RPMI8226 (cell line): Measurements from ENCODE around the gene CPM.

Source experiments
- DNase-seq: peaks from one replicate; pipeline ENCODE4 v3.0.0-alpha.2; 2015

CPM gene

DNA sequence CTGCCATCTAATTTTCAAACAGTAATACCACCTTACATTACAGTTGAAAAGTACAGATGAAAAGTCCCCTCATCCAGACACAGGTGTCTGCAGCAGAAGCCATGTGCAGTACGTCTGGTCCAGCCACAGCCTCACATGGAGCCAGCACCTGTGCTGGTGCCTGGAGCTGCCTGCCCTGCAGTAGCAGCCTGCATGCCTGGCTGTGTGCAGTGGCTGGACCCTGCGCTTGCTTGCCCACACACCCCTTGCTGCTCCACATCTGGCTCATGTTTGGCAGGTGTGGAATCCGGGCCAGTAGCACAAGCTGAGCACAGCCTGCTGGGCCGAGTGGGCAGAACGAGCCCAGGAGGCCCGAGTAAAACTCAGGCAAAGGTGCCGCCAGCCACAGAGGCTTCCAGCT is 21.8 kb upstream of the CPM start:
- DNase-seq: no peak

DNA sequence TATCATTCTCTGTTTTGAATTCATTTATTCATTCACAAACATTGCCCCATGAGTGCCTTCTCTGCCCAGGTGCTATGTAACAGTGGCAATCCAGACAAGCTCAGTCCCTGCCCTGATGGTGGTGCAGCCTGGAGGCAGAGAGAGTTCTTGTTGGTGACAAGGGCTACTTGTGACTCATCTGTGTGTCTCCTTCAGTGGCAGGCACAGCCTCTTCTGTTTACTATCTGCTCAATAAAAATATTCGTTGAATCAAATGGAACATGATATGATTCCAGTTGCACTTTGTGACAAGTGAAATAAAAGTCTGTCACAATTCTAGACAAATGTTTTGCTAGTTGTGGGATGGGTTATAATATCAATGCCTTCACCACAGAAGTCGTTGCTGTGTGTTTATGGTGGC is 20.6 kb upstream of the CPM start:
- DNase-seq: no peak

DNA sequence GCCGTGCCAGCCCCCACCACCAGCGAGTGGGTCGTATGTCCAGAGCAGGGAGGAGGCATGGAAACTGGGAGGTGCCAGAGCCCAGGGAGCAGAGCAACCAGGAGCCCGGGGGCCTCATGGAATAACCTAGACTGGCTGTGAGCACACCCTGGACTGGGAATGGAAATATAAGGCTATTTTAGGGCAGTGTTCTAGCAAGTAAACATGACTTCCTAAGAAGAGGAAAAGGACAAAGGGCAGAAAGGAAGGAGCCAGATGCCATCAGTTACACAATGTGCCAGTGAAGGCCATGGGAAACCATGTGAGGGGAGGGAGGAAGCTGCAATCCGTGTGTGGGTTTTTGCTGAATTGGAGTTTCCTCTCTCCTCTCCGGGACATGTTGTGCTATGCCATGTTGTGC is 18.7 kb upstream of the CPM start:
- no peak for DNase-seq

DNA sequence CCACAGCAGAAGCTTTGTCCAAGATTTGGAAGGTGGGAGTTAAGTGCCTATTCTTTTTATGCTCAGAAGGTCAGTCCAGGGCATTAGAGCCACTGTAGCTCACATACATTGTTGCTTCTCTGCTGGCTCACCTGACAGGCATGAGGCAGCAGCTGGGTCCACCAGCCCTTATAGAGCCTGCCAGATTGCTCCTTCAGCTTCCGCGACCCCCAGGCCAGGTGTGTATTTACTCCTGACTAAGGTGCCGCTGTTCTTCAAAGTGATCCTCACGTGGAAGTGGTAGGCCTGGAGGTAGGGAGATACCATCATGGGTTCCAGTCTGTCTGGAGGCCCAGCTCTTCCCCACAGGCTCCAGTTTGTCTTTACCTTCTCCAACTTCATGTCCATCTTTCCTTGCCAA is 17.5 kb upstream of the CPM start:
- no peak for DNase-seq

DNA sequence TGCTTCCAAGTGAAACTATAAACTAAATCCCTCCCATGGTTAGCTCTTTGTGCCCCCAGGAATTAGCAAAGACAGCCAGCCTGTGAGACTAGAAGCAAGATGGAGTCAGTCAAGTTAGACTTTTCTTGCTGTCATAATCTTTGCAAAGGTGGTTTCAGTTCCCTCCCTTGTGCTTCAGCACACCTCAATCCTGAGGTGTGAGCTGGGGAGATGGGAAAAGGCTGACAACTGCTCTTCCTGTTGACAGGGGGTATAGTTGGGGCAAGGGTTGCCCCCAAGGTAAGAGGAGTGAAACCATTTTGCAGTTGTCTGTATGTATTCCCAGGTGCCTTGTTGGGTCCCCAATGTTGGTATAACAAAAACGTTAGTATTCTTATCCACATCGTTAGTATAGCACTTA is 12.3 kb upstream of the CPM start:
- no peak for DNase-seq

DNA sequence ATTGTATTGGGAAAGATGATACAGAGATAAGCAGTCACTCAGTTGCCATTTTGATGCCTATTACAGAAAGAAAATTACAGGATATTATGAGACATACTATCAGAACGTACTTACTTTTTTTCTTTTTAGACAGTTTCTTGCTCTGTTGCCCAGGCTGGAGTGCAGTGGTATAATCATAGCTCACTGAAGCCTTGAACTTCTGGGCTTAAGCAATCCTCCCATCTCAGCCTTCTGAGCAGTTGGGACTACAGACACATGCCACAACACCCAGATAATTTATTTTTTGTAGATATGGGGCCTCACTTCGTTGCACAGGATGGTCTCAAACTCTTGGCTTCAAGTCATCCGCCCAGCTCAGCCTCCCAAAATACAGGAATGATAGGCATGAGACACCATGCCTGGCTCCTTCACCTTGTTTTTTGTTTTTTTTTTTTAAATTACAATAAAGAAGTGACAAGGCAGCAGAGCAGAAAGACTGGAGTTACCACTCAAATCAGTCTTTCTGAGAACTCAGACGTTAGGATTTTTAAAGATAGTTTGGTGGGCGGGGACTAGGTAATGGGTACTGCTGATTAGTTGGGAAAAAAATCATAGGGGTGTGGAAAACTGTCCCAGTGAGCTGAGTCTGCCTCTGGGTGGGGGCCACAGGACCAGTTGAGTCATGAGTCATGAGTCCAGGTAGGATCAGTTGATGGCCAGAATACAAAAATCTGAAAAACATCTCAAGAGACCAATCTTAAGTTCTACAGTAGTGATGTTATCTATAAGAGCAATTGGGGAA is 11.5 kb upstream of the CPM start:
- no peak for DNase-seq

DNA sequence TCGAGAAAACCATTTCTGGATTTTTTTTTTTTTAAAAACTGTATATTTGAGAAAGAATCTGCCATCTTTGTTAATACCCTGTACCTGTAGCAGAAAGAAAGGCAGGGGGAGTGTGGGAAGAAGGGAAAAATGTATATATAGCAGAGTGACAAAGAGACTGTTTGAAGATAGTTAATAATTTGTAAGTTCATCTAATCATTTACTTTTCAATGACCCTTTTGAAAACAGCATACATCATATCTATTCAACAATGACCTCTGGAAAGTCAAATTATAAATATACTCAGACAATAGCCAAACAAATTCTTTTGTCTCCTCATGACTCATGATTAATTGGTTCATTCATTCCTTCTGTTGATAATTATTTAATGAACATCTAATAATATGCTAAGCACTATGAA is 10.9 kb upstream of the CPM start:
- DNase-seq: no peak

DNA sequence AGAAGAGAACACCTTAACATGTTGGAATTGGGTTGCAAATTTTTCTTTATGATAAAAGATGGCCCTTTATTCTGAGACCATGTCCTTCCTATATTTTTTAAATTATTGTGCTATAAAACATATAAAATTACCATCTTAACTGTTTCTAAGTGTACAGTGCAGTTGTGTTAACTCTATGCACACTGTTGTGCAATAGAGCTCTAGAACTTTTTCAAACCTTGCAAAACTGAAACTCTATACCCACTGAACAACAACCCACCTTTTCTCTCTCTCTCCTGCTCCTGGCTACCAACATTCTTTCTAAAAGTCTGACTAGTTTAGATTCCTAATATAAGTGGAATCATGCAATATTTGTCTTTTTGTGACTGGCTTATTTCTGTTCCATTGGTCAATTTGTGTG is 7.8 kb upstream of the CPM start:
- no peak for DNase-seq

DNA sequence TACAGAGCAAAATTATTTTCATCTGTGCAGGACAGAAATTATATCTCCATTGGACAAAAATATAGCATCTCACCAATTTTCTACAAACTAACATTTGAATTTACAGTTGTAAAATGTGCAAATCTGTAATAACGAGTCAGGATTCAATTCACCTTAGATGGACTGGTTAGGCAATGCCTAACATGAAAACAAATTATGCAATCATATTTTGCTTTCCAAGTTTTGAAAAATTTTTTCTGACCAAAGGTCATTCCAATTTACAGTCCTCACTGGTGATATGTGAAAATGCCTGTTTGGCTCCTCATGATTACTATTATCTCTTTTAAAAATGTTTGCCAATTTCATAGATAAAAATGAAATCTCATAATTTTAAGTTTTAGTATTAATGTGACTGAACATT is 6.5 kb upstream of the CPM start:
- no peak for DNase-seq

DNA sequence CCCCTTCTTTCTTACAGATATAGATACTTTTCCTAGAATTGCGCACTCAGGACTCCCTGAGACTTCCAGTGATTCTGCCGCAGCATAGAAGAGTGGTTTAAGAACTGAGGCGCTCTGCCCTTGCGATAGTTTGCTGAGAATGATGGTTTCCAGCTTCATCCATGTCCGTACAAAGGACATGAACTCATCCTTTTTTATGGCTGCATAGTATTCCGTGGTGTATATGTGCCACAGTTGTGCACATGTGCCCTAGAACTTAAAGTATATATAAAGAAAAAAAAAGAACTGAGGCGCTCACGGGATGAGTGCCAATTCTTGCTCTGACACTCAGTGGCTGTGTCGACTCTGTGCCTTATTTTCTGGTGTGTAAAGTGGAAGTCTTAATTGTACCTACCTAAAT is 1.4 kb upstream of the CPM start:
- DNase-seq: no peak

DNA sequence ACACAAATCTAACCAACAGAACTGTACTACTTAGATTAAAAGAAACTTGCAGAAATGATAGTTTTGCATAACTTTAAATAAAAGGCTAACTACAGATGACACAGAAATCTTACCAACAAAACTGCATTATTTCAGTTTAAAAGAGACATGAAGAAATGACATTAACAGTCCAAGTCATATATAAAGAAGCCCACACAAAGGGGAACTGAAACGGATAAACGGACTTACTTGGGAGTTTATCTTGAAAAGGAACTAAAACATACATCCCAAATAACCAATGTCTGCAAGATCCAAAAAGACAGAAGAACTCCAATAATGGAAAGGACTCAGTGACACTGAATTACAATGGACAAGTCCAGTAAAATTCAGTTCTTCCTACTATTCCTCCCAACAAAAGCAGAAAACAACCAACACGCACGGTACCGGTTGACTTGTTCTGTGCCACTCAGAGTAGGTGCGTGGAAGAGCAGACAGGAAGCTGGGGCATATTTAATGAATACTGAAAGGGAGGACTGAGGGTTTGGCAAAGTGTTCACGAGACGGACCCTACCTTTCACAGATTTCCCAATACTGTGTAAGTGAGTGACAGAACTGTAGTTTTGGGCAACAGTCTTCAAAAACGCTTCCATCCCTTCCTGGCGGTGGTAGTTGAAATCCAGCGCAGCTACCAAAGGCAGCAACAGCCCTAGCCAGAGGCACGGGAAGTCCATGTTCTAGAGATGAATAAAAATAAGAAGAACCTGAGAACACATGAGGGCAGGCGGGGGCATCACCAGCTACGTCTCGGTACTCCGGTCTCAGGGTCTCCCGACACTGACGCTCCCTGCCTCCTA is 627 bp downstream of the CPM start:
- DNase-seq: peak; percentile 9

DNA sequence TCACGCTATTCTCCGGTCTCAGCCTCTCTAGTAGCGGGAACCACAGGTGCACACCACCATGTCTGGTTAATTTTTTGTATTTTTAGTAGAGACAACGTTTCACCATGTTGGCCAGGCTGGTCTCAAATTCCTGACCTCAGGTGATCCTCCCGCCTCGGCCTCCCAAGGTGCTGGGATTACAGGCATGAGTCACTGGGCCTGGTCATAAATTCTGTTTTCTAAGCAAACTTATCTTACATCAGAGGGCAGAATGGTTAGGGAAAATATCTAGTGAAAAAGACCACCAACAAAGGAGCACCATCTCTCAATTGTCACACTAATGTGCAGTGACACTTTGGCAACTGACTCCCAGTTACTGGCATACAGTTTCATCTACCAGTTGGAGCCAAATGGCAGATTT is 2.8 kb downstream of the CPM start:
- DNase-seq: no peak

DNA sequence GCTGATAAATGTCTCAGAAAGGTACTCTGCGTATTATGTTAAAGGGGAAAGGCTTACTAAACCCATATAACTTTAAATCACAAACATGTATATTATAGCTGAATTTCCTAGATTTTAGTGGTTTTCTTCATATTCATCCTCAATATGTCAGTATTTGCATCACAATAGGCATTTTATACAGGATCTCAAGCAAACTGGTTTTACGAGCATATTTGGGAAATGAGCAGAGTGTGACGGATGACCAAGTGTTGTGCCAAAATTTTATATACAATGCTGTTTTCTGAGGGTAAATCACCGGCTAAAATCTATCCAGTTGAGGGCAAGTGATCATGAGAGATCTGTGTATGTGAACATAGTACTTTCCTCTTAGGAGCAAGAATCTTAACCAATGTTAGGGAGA is 8.4 kb downstream of the CPM start:
- DNase-seq: no peak

DNA sequence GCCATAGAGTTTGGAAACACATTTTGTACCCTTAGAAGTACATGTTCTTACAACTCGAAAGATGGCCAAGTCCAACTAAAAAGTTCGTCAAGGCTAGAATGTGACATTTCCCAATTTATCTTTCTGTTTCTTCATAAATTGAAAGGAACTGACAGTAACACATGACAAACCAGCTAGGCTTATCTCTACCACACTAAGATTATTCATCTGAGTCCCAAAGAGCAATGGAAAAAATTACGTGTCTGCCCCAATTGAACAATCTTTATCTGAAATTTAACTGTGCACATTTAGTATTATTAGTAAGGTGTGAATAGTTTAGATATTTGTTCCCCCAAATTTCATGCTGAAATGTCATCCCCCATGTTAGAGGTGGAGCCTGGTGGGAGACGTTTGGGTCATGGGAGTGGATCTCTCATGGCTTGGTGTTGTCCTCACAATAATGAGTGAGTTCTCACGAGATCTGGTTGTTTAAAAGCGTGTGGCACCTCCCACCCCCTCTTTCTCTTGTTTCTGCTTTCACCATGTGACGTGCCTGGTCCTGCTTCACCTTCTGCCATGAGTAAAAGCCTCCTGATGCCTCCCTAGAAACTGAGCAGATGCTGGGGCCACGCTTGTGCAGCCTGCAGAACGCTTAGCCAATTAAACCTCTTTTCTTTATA is 13.3 kb downstream of the CPM start:
- no peak for DNase-seq

DNA sequence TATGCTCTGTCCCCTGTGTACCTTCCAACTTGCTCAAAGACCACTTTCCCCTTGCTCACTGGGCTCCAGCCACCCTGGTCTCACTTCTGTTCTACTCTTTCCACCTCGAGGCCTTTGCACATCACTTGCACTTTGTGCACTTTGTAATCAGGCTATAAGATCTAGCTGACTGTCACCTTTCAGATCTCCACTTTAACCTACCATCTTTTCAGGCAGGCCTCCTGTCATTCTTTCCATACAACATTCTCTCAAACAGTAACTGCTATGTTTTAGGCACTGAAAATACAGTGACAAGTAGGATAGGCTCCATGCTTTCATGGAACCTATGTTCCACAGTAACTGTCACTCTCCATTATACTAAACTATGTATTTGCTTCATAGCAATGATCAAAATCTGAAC is 14.0 kb downstream of the CPM start:
- DNase-seq: no peak

DNA sequence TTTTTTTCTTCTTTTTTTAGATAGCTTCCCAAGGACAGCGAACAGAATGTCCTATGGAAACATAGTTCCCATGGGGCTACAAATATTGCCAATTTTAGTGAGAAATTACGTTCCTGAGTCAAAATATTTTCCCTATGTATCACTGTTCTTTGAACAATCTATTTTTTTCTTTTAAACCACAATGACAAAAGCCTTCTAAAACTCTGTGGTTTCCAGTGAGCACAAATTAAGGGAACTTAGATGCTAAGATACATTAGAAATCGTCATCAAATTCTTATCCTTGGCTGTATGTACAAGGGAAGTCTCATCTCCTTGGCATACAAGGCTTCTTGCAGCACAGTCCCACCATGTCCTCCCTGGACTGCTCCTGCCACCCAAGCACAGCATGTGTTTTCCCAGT is 17.9 kb downstream of the CPM start:
- no peak for DNase-seq

DNA sequence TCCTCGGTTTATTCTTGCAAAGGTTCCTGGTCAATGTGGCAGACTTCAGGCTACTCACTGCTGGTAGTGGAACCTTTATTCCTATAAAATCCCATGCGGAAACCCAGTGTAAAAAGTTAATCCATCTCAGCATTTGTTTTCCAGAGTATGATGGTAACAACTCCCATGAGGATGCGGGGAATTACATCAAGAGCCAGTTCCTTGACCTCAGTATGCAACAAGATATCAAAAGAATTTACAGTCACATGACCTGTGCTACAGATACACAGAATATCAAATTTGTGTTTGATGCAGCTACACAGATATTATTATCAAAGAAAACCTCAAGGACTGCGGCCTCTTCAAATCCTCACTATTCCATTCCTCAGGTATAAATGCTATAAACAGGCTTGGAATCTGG is 19.3 kb downstream of the CPM start:
- no peak for DNase-seq

DNA sequence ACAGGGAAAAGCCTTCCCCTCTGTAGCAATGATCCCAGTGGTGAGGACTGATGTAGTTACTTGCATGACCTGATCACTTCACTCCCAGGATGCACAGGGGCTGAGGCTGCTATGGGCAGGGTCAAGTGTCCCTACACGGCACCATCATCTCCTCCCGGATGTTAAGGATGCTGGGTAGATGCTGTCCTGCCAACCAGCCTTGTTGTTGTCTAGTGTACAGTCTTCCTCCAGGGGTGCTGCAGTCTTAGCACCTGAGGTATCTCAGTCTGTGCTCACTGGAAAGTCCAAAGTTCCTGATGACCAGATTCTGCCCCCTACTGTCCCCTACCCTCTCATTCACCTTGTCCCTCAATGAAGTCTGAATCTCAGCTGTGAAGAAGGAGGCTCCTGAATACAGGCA is 20.1 kb downstream of the CPM start:
- no peak for DNase-seq

DNA sequence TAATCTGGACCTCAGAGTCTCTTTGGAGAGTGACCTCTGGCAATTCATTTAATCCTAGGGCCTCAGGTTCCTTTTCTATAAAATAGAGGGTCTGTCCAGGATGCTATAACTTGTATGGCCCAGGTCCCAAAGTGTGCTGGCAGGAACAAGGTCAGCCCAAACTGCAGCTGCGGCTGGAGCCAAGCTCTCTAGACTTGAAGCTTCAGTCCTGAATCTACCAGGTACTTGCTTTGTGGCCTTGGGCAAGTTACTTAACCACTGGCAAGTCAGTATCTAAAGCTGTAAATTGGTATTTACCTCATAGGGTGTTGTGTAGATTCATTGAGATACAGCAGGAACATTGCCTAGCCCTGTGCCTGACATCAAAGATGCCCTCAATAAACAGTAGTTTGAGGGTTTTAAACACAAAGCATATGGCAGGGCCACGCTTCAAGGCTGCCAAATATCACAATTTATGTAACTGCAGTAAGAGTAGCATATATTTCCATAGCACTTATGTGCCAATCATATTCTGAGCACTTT is 21.7 kb downstream of the CPM start:
- no peak for DNase-seq

DNA sequence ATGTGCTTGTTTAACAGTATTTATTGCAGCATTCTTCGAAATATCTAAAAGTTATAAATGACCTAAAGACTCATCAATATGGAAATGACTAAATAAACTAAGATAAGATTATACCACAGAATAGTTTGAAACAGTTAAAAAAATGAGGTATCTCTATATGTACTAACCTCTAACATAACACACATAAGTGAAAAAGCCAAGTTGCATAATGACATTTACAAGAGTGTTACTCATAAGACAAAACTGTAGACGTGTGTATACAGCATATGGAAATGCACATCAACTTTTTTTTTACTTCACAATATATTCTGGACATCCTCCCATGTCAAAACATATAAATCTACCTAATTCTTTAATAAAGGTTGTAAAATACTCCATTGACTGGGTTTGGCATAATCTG is 22.8 kb downstream of the CPM start:
- DNase-seq: no peak

DNA sequence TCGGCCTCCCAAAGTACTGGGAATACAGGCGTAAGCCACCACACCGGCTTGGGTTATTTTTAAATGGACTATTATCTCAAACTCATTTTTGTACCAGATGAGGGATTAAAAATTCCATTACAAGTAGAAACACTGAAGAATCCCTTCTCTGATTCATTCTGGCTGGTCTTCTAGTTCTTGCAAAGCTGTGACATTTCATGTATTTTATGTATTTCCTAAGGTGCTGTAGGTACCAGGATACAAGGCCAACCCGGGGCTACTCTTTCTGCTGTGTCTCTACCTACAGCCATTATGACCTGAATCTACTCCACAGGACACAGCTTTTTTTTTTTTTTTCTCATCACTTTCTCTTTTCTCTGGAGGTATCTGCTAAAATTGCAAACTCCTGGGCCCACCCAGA is 24.9 kb downstream of the CPM start:
- DNase-seq: no peak

DNA sequence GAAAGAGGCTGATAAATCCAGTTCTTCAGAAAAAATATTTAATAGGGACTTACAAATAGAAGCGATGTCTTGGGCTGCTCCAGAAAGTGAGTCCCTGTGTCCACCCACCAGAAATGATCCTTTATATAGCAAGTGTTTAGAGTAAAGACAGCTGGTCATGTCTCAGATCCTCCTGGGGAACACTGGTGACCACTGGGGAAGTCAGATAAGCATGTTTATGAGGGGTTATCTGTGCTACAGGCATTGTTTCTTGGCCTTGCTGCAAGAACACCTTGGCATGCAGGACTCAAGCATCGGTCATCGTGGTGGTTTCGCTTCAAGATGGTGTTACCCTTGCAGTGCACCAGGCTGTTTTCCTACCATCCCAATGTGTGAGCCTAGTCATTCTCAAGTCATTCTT is 27.2 kb downstream of the CPM start:
- no peak for DNase-seq

DNA sequence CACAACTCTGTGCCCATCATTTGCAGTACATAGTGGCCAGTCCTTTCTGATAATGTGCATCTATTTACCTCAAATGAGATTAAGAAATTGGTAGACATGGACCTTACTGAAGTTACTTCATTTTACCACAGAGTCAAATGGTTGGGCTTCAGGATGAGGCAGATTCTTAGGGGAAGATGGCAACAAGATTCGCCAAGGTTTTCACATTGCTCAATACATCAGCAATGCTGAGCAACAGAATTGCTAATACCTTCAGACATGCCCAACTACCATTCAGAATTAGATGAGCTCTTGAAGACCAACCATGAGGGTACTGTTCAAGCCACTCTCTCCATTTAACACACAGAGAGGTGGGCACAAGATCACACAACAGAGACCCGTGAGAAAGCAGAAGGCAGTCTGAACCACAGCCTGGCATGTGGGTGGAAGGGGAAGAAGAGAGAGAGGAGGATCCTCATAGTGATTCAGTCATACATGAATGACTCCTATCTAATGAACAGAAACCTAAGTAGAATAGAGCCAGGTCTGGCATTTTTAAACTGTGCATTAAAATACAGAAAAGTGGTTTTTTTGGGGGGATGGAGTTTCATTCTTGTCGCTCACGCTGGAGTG is 28.5 kb downstream of the CPM start:
- no peak for DNase-seq
